ENCODE results near the gene PRDX5. TPM values are rescaled to one million over a fixed set of nuclear protein-coding genes. Genes with fewer than 3 reads are reported as not detected.
"Not testable (repeated sequence)": the region's sequence is repeated elsewhere in the genome, so short reads cannot be mapped to it uniquely, and the experiment has no call there.

The PRDX5 gene
- polyA plus RNA-seq, 1 donor, result 219 TPM

DNA sequence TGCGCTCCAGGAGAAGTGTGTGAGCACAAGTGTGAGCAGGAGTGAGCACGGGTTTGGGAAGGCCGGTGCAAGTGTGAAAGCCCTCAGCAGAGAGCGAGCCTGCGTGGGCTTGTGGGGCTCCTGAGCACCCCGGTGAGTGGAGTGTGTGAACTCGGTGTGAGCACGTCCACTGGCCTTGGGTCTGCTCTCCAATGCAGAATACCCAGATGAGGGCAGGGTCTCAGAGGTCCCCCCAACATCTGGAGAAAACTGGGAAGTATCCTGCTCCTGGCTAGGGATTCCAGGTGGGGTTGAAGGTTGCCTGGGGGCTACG lies 11.4 kb upstream of the PRDX5 start:
- H3K27ac ChIP-seq (ENCODE audit: low read length), result peak overlapping the region; percentile 79
- H3K4me3 ChIP-seq (ENCODE audit: low read length), result peak overlapping the region; percentile 68
- H3K27me3 ChIP-seq (ENCODE audit: control insufficient read depth, insufficient read depth, low read length), result peaks cover 5% of the 10 kb centered on the region
- no peak for DNase-seq
- no CpG with 5 or more reads among the region's 9 CpGs for WGBS (ENCODE audit: insufficient coverage, low lambda C conversion rate)
- peaks cover 20% of the 10 kb centered on the region for H3K4me1 ChIP-seq (ENCODE audit: control insufficient read depth, insufficient read depth, low read length)
- H3K36me3 ChIP-seq (ENCODE audit: control insufficient read depth, insufficient read depth, low read length), result peaks cover 7% of the 10 kb centered on the region
- H3K9me3 ChIP-seq (ENCODE audit: control insufficient read depth, low read depth, low read length), result no peaks in the 10 kb centered on the region

- H3K27me3 ChIP-seq (ENCODE audit: control insufficient read depth, insufficient read depth, low read length), result no peaks in the 10 kb centered on the region
- H3K9me3 ChIP-seq (ENCODE audit: control insufficient read depth, low read depth, low read length), result no peaks in the 10 kb centered on the region
- H3K4me1 ChIP-seq (ENCODE audit: control insufficient read depth, insufficient read depth, low read length), result peaks cover 20% of the 10 kb centered on the region
- peak; percentile 84 to 90 for DNase-seq
- WGBS (ENCODE audit: insufficient coverage, low lambda C conversion rate), result no CpG with 5 or more reads among the region's 15 CpGs
- H3K27ac ChIP-seq (ENCODE audit: low read length), result peak overlapping the region; percentile 79
- peak overlapping the region; percentile 68 for H3K4me3 ChIP-seq (ENCODE audit: low read length)
- H3K36me3 ChIP-seq (ENCODE audit: control insufficient read depth, insufficient read depth, low read length), result peaks cover 7% of the 10 kb centered on the region
These were observed 10.9 kb upstream of the PRDX5 start for GRCh38 chr11:64306876-64307622.

GRCh38 chr11:64307795-64308194 lies 10.1 kb upstream of the PRDX5 start:
- WGBS (ENCODE audit: insufficient coverage, low lambda C conversion rate), result no CpG with 5 or more reads among the region's 5 CpGs
- not testable (repeated sequence) for H3K27me3 ChIP-seq (ENCODE audit: control insufficient read depth, insufficient read depth, low read length); DNase-seq; H3K9me3 ChIP-seq (ENCODE audit: control insufficient read depth, low read depth, low read length)
- Histone ChIP-seq H3K36me3 (ENCODE audit: control insufficient read depth, insufficient read depth, low read length) (peaks cover 13% of the 10 kb centered on the region), H3K4me1 (ENCODE audit: control insufficient read depth, insufficient read depth, low read length) (peaks cover 20% of the 10 kb centered on the region), H3K4me3 (ENCODE audit: low read length) (peak overlapping the region; percentile 68), H3K27ac (ENCODE audit: low read length) (peak overlapping the region; percentile 79)

DNA sequence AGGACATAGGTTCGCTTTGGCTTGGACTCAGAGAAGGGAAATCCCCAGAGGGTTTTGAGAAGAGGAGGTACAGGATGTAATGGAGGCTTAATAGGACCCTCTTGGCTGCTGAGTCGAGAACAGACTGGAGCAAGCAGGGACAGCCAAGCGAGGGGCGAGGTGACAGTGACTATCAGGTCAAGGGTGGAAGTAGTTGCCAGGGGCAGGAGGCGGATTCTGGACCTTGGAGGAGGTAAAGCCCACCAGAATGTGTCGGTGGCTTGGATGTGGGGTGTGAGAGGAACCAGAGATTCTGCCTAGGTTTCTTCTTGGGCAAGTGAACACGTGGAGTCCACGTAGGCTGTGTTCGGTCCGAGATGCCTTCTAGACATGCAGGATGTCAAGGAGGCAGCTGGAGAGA lies 5.0 kb upstream of the PRDX5 start:
- no peak for DNase-seq
- no peaks in the 10 kb centered on the region for H3K9me3 ChIP-seq (ENCODE audit: control insufficient read depth, low read depth, low read length)
- H3K27me3 ChIP-seq (ENCODE audit: control insufficient read depth, insufficient read depth, low read length), result no peaks in the 10 kb centered on the region
- no peak overlapping the region for H3K27ac ChIP-seq (ENCODE audit: low read length)
- H3K4me1 ChIP-seq (ENCODE audit: control insufficient read depth, insufficient read depth, low read length), result peaks cover 9% of the 10 kb centered on the region
- WGBS (ENCODE audit: insufficient coverage, low lambda C conversion rate), result no CpG with 5 or more reads among the region's 10 CpGs
- H3K4me3 ChIP-seq (ENCODE audit: low read length), result no peak overlapping the region
- peaks cover 41% of the 10 kb centered on the region for H3K36me3 ChIP-seq (ENCODE audit: control insufficient read depth, insufficient read depth, low read length)

GRCh38 chr11:64313491-64314145 lies 4.3 kb upstream of the PRDX5 start:
- Histone ChIP-seq H3K27me3 (ENCODE audit: control insufficient read depth, insufficient read depth, low read length) (no peaks in the 10 kb centered on the region), H3K4me3 (ENCODE audit: low read length) (no peak overlapping the region), H3K27ac (ENCODE audit: low read length) (no peak overlapping the region), H3K9me3 (ENCODE audit: control insufficient read depth, low read depth, low read length) (no peaks in the 10 kb centered on the region), H3K36me3 (ENCODE audit: control insufficient read depth, insufficient read depth, low read length) (peaks cover 41% of the 10 kb centered on the region), H3K4me1 (ENCODE audit: control insufficient read depth, insufficient read depth, low read length) (peaks cover 9% of the 10 kb centered on the region)
- WGBS (ENCODE audit: insufficient coverage, low lambda C conversion rate), result 83% methylated on average over 1 of the region's 18 CpGs
- no peak for DNase-seq

GRCh38 chr11:64314146-64314804 lies 3.6 kb upstream of the PRDX5 start:
- no peaks in the 10 kb centered on the region for H3K9me3 ChIP-seq (ENCODE audit: control insufficient read depth, low read depth, low read length)

GRCh38 chr11:64314805-64315561 lies 2.9 kb upstream of the PRDX5 start:
- WGBS (ENCODE audit: insufficient coverage, low lambda C conversion rate), result no CpG with 5 or more reads among the region's 24 CpGs
- Histone ChIP-seq H3K4me1 (ENCODE audit: control insufficient read depth, insufficient read depth, low read length) (peaks cover 19% of the 10 kb centered on the region), H3K27ac (ENCODE audit: low read length) (no peak overlapping the region), H3K27me3 (ENCODE audit: control insufficient read depth, insufficient read depth, low read length) (no peaks in the 10 kb centered on the region), H3K9me3 (ENCODE audit: control insufficient read depth, low read depth, low read length) (no peaks in the 10 kb centered on the region), H3K36me3 (ENCODE audit: control insufficient read depth, insufficient read depth, low read length) (peaks cover 41% of the 10 kb centered on the region), H3K4me3 (ENCODE audit: low read length) (no peak overlapping the region)
- DNase-seq, result no peak

More at GRCh38 chr11:64314146-64314804, 3.6 kb upstream of the PRDX5 start:
- no peak for DNase-seq
- Histone ChIP-seq H3K4me3 (ENCODE audit: low read length) (no peak overlapping the region), H3K27ac (ENCODE audit: low read length) (no peak overlapping the region), H3K36me3 (ENCODE audit: control insufficient read depth, insufficient read depth, low read length) (peaks cover 41% of the 10 kb centered on the region), H3K27me3 (ENCODE audit: control insufficient read depth, insufficient read depth, low read length) (no peaks in the 10 kb centered on the region), H3K4me1 (ENCODE audit: control insufficient read depth, insufficient read depth, low read length) (peaks cover 15% of the 10 kb centered on the region)
- WGBS (ENCODE audit: insufficient coverage, low lambda C conversion rate), result no CpG with 5 or more reads among the region's 19 CpGs

DNA sequence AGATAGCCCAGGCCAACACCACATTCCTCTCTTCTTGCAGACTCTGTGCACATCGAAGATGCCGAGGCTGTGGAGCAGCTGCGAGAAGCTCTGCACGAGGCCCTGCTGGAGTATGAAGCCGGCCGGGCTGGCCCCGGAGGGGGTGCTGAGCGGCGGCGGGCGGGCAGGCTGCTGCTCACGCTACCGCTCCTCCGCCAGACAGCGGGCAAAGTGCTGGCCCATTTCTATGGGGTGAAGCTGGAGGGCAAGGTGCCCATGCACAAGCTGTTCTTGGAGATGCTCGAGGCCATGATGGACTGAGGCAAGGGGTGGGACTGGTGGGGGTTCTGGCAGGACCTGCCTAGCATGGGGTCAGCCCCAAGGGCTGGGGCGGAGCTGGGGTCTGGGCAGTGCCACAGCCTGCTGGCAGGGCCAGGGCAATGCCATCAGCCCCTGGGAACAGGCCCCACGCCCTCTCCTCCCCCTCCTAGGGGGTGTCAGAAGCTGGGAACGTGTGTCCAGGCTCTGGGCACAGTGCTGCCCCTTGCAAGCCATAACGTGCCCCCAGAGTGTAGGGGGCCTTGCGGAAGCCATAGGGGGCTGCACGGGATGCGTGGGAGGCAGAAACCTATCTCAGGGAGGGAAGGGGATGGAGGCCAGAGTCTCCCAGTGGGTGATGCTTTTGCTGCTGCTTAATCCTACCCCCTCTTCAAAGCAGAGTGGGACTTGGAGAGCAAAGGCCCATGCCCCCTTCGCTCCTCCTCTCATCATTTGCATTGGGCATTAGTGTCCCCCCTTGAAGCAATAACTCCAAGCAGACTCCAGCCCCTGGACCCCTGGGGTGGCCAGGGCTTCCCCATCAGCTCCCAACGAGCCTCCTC lies 2.0 kb upstream of the PRDX5 start:
- not testable (repeated sequence) for DNase-seq
- no CpG with 5 or more reads among the region's 25 CpGs for WGBS (ENCODE audit: insufficient coverage, low lambda C conversion rate)

GRCh38 chr11:64316672-64317324 lies 1.1 kb upstream of the PRDX5 start:
- H3K36me3 ChIP-seq (ENCODE audit: control insufficient read depth, insufficient read depth, low read length), result peaks cover 45% of the 10 kb centered on the region
- H3K4me3 ChIP-seq (ENCODE audit: low read length), result peak overlapping the region; percentile 91
- no peak for DNase-seq
- H3K4me1 ChIP-seq (ENCODE audit: control insufficient read depth, insufficient read depth, low read length), result peaks cover 36% of the 10 kb centered on the region
- 31% methylated on average over 3 of the region's 32 CpGs for whole genome bisulfite sequencing (ENCODE audit: insufficient coverage, low lambda C conversion rate)
- H3K27me3 ChIP-seq (ENCODE audit: control insufficient read depth, insufficient read depth, low read length), result no peaks in the 10 kb centered on the region
- H3K9me3 ChIP-seq (ENCODE audit: control insufficient read depth, low read depth, low read length), result no peaks in the 10 kb centered on the region
- H3K27ac ChIP-seq (ENCODE audit: low read length), result peak overlapping the region; percentile 96

More for the DNA sequence above, 2.0 kb upstream of the PRDX5 start:
- H3K27me3 ChIP-seq (ENCODE audit: control insufficient read depth, insufficient read depth, low read length); H3K4me3 ChIP-seq (ENCODE audit: low read length); H3K9me3 ChIP-seq (ENCODE audit: control insufficient read depth, low read depth, low read length): not testable (repeated sequence)
- Histone ChIP-seq H3K36me3 (ENCODE audit: control insufficient read depth, insufficient read depth, low read length) (peaks cover 41% of the 10 kb centered on the region), H3K4me1 (ENCODE audit: control insufficient read depth, insufficient read depth, low read length) (peaks cover 27% of the 10 kb centered on the region), H3K27ac (ENCODE audit: low read length) (peak overlapping the region; percentile 96)
